Coronary artery (tissue), 2 donors: Measurements from ENCODE around the gene PGD.

Experiments
- DNase-seq: peaks from one replicate; pipeline ENCODE4 v3.0.0-alpha.2; 2017; ENCODE audit warnings: low spot score
- H3K27ac ChIP-seq, 2 donors: fragments of 200-600 bp; sonication (generic); one replicate each; pipeline ENCODE4 v1.5.1; 2016 to 2019
- H3K4me3 ChIP-seq: fragments of 200-600 bp; sonication (generic); 2 replicates; pipeline ENCODE4 v1.5.1; 2016; ENCODE audit warnings: mild to moderate bottlenecking, moderate library complexity
- TF ChIP-seq, protein P1 (sequence below): fragments of 200-600 bp; sonication (generic); IDR thresholded peaks from one replicate; pipeline ENCODE4 v1.5.1; 2019; ENCODE audit warnings: antibody characterized with exemption

Gene PGD

DNA sequence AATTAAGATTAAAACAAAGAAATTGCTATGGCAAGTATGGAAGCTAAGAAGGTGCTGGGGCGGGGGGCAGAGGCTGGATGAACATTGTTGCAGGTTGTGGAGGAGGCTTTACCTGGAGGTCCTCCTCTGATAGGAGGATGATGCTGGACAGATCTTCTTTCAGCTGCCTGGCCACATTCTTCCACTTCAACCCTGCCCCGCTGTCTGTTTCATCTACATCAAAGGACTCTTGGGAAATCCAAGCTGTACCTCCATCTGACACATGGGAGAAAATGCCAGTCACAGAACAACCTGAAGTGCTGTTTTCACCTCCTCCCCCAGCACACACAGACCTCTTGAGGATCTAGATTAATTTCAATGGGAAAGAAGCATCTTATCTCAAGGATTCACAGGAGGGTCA lies 68.2 kb downstream of the PGD start:
- no peak for DNase-seq
- TF ChIP-seq, protein P1, sequence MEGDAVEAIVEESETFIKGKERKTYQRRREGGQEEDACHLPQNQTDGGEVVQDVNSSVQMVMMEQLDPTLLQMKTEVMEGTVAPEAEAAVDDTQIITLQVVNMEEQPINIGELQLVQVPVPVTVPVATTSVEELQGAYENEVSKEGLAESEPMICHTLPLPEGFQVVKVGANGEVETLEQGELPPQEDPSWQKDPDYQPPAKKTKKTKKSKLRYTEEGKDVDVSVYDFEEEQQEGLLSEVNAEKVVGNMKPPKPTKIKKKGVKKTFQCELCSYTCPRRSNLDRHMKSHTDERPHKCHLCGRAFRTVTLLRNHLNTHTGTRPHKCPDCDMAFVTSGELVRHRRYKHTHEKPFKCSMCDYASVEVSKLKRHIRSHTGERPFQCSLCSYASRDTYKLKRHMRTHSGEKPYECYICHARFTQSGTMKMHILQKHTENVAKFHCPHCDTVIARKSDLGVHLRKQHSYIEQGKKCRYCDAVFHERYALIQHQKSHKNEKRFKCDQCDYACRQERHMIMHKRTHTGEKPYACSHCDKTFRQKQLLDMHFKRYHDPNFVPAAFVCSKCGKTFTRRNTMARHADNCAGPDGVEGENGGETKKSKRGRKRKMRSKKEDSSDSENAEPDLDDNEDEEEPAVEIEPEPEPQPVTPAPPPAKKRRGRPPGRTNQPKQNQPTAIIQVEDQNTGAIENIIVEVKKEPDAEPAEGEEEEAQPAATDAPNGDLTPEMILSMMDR, result no peak
- H3K4me3 ChIP-seq, result no peak overlapping the region
- no peak overlapping the region for H3K27ac ChIP-seq

DNA sequence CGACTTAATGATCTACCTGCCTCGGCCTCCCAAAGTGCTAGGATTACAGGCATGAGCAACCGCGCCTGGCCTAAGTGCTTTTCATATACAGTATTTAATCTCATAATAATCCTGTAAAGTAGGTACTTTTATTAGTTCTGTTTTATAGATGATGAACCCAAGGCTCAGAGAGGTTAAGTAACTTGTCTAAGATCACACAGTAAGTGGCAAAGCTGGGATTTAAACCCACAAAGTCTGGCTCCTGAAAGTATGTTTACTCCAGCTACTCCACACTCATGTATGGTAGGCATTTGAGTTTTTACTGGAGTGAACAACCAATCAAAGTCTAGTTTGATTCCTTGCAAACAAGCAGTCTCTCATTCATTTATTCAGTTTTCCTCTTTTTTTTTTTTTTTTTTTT lies 71.2 kb downstream of the PGD start:
- H3K4me3 ChIP-seq, result no peak overlapping the region
- no peak overlapping the region for H3K27ac ChIP-seq
- no peak for DNase-seq
- TF ChIP-seq, protein P1, result no peak
